Measurements from ENCODE around the gene GPX3. TPM values are rescaled to one million over a fixed set of nuclear protein-coding genes. Genes with fewer than 3 reads are reported as not detected.

The GPX3 gene, protein sequence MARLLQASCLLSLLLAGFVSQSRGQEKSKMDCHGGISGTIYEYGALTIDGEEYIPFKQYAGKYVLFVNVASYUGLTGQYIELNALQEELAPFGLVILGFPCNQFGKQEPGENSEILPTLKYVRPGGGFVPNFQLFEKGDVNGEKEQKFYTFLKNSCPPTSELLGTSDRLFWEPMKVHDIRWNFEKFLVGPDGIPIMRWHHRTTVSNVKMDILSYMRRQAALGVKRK
- 14.1 to 19.8 TPM (median 17.1 TPM) in 5 replicates for total RNA-seq (2022; extraction: Qiagen RNA extraction)

GRCh38 chr5:151020304-151021110 is at the start of gene GPX3:
Gene GPX3, plus strand, starts transcription at chr5:151020591. Its CDS starts 64 bp downstream, at chr5:151020655.

Other genes starting within 250 kb of the GPX3 start
- 3.5 to 4.9 TPM (median 4.1 TPM) in 5 replicates for gene SMIM3, start 241.8 kb upstream of the GPX3 start, total RNA-seq (2022; extraction: Qiagen RNA extraction)
- 0.07 to 0.16 TPM (median 0.09 TPM) in 4 of 5 replicates, not detected in the other for gene IRGM, start 174.1 kb upstream of the GPX3 start, total RNA-seq (2022; extraction: Qiagen RNA extraction)
- gene ZNF300, start 115.6 kb upstream of the GPX3 start, total RNA-seq (2022; extraction: Qiagen RNA extraction) = 2.3 to 2.8 TPM (median 2.7 TPM) in 5 replicates
- gene TNIP1, start 60.4 kb downstream of the GPX3 start, total RNA-seq (2022; extraction: Qiagen RNA extraction) = 121 to 144 TPM (median 134 TPM) in 5 replicates
- 36.3 to 42.8 TPM (median 40.1 TPM) in 5 replicates for gene ANXA6, start 137.2 kb downstream of the GPX3 start, total RNA-seq (2022; extraction: Qiagen RNA extraction)
- 1.3 to 1.9 TPM (median 1.7 TPM) in 5 replicates for gene CCDC69, start 203.5 kb downstream of the GPX3 start, total RNA-seq (2022; extraction: Qiagen RNA extraction)
- 15.7 to 18.1 TPM (median 16.3 TPM) in 5 replicates for gene GM2A, start 232.6 kb downstream of the GPX3 start, total RNA-seq (2022; extraction: Qiagen RNA extraction)

Measured in A549 treated with CORT108297 at 1 μM for 4 hours (cell line).